ENCODE measurements around the gene MSH5.

MSH5 gene

DNA sequence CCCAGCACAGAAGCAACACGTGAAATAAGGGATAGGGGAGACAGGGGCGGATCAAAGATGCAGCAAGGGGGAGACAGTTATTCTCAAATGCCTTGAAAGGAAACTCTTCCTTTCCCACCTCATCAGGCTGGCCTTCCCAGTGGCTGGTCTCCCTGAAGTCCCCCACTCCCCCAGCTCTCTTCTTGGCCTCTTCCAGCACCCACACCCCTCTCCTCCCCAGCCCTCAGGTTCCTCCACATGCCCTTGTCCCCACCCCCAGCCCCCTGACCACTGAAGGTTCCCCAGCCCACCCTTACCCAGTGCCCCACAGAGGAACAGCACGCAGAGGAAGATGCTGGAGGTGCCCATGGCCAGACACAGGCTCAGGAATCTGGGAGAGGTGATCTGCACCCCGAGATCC, 26.3 kb upstream of the MSH5 start:
- DNase-seq = no peak

DNA sequence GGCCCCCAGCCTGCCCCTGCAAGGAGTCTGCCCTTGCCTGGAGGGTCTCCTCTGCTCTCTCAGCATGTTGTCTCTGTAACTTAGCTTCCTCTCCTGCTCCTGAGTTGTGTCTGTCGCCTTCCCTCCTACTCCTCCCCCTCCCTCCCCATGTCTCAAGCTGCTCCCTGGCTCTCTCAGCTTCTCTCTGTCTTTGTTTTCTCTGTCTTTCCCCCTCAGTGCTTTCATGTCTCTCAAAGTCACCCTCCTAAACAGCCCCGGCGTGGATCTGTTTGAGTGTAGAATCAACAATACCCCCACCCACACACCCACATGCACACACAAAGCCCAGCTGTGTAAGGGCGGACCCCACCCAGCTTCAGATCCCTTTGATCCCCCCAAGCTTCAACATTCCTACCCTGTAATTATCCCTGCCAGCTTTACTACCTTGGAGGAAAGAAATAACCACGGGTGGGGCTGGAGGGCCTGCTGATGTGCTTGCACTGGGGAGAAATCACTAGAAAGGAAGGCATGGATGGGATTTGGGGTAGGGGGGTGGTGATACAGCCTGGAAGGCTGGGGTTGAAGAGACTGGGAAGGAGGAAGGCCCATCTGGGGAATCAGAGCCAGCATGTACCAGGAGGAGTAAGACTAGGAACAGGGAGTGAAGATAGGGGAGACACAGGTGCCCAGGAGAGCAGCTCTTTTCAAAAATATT, 25.7 kb upstream of the MSH5 start:
- peak in 1 of 2 donors; percentile 13 for DNase-seq

DNA sequence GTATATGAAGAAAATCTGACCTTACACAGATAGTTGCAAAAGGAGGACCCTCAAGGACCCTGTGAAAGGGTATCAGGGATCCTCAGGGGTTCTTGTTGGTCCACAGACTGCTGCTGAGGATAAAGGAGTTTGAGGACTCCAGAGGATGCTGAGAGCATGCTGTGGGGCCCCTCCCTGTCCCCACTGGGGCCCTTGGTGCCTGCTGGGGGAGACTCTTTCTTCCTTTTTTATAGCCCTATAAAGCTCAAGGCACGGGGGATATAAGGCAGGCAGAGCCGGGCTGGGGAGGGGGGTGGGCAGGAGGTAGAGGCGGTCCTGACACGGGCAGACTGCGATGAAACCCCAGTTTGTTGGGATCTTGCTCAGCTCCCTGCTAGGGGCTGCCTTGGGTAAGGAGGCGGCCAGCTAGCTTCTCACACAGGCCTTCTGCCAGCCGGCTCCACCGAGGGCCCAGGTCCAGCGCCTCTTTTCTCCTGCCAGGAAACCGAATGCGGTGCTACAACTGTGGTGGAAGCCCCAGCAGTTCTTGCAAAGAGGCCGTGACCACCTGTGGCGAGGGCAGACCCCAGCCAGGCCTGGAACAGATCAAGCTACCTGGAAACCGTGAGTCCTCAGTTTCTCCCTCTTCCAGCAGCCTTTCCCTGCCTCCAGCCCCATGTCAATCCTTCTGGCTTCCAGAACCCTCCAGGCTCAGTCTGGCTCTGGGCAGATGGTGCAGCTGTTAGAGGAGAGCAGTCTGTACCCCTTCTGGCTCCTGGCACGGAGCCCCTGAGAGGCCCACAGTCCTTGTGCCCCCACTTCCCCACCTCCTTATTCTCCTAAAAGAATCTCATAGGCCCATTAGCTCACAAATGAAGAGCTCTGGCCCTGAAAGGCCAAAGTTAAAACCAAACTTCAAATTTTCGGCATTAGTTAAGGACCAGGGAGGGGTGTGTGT, 24.5 kb upstream of the MSH5 start, which contains the start of gene LY6G6D:
TSS of gene LY6G6D (plus strand) at position 327 of the 937 bp plus-strand sequence. CDS start at position 335, 8 bp downstream.
- no peak for DNase-seq

DNA sequence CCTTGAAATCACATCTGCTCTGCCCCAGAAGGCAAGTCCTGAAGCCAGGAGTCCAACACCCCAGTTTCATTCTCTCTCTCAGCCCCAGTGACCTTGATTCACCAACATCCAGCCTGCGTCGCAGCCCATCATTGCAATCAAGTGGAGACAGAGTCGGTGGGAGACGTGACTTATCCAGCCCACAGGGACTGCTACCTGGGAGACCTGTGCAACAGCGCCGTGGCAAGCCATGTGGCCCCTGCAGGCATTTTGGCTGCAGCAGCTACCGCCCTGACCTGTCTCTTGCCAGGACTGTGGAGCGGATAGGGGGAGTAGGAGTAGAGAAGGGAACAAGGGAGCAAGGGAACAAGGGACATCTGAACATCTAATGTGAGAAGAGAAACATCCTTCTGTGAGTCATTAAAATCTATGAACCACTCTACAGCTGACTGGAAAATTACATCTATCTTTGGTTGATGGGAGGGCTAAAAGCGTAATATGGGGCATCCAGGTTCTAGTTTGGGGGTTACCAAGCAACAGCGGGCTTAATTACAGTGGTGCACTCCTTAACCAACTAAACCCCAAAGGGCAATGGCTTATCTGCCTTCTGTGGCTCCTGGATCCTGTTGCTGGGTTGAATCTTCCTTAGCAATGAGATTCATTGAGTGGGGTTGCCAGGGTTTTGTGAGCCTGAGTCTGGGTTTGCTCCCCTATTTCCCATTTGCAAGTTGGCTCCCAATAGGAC, 22.1 kb upstream of the MSH5 start:
- no peak for DNase-seq

DNA sequence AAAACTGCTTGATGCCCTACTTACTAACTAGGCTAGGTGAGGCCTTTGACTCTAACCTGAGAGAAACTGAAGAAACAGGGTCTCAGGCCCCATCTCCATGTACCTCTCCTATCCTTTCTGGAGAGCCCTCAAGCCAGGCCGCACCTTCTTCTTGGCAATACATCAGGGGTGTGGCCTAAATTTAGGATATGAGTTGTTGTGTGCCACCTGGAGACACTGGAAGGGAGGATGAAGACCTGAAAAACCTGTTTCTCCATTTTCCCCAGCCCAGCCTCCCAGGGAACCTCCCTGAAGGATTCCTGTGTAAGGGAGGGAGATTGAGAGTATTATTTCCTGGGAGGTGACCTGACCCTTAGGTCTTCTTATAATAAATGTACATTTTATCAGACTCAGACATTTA, 21.5 kb upstream of the MSH5 start:
- DNase-seq = no peak

DNA sequence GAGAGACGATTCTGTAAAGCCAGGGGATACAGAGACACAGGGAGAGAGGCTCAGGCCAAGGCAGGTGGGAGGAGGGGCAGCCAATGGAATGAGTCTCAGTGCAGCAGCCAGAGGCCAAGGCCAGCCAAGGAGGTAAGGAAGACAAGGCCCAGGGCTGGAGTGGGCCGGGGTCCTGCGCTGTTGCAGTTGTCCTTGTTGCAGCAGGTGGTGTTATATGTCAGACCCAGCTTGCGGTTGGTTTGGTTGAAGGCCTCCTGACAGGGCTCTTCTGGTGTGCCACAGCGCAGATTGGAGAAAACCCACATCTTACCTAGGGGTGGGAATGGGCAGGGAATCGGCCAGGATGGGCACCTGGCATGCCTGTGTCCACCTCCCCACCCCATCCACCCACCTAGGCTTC, 20.8 kb upstream of the MSH5 start:
- no peak for DNase-seq

DNA sequence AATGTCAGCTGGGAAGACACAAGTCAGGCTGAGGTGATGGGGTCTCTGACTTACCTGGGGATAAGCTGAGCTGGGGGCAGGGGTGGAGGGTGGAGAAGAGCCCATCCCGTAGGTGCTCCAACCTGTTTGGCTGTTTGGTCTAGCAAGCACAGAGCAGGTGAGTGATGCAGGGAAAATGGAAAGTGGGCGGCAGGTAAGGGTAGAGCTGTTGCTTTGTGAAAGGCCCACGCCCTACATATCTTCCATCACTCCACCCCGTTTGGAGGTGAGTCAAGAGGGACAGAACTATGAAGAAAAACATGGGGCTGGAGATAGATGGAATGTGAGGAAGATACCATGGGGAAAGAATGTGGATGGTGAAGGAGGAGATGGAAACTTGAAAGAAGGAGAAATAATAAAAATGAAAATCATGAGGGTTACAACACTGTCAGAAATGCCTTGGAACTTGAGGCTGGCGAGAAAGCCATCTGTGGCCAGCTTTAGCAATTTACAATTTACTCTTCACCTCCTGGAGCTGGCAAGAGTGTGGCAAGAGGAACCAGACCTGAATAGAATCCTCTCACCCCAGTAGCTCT, 19.5 kb upstream of the MSH5 start:
- no peak for DNase-seq

DNA sequence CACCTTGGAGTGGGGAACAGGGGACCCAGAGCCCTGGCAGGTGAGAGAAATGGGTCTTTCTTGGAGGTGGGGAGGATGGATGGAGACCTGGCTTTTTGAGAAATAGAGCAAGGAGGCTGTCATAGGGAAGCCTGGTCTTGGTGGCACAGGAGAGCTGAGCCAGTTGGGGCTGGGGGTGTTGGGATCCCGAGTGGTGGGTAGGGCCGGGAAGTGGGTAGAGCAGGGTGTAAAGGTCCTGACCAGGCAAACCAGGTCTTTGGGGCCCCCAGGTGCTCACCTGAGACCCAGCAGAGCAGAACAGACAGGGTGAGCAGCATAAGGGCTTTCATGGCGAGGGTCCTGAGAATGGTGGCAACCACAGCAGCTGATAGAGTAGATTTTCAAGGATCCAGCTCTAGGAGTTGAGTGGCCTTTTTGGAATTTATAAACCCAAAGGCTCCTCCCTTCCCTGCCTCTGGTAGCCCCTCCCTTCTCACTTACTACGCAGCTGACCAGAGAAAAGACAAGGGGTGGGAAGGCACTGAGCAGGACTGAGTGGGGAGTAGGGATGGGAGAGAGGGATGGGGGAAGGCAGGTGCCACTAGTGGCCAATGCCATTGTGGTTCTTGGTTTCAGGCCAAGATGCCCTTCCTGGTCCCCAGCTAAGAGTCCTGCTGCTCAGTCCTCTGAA, 18.3 kb upstream of the MSH5 start, which contains the start of gene LY6G6C:
TSS of gene LY6G6C (minus strand) at position 396 of the 670 bp plus-strand sequence. CDS start at position 329, 67 bp downstream.
- no peak for DNase-seq

DNA sequence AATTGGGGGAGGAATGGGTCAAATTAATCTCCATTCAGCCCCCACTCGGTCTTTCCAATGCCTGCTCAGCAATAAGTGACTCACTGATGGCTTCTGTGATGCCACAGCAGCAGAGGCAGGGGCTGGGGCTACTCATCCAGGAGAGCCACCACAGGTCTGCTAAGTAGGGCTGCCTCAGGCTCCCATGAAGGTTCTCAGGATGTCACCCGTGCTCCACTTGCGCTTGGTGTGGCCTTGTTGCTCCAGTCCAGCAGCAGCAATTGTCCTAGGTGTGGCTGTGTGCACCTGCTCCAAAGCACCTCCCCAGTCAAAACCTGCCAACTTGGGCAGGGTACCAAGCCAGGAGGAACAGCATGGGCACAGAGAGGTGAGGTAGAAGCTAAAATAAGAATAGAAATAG, 17.6 kb upstream of the MSH5 start:
- DNase-seq = no peak

DNA sequence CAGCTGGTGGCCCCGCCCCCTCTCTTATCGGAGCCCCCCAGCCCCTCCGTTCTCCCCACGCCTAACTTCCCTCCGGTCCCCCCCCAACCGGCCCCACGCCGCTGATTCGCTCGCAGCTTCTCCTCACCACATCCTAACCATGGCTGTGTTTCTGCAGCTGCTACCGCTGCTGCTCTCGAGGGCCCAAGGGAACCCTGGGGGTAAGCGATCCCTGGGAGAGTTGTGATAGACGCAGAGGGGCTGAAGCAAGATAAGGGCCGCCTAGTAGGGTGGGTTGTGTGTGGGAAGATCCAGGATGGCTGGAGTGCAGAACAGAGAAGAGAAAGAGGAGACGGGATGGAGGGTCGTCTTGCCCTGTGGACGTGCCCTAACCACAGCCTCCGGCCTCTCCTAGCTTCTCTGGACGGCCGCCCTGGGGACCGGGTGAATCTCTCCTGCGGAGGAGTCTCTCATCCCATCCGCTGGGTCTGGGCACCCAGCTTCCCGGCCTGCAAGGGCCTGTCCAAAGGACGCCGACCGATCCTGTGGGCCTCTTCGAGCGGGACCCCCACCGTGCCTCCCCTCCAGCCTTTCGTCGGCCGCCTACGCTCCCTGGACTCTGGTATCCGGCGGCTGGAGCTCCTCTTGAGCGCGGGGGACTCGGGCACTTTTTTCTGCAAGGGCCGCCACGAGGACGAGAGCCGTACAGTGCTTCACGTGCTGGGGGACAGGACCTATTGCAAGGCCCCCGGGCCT, 16.4 kb upstream of the MSH5 start, which contains the start of gene MPIG6B:
TSS of gene MPIG6B (plus strand) at position 129 of the 735 bp plus-strand sequence. CDS start at position 140, 11 bp downstream.
- DNase-seq = no peak

DNA sequence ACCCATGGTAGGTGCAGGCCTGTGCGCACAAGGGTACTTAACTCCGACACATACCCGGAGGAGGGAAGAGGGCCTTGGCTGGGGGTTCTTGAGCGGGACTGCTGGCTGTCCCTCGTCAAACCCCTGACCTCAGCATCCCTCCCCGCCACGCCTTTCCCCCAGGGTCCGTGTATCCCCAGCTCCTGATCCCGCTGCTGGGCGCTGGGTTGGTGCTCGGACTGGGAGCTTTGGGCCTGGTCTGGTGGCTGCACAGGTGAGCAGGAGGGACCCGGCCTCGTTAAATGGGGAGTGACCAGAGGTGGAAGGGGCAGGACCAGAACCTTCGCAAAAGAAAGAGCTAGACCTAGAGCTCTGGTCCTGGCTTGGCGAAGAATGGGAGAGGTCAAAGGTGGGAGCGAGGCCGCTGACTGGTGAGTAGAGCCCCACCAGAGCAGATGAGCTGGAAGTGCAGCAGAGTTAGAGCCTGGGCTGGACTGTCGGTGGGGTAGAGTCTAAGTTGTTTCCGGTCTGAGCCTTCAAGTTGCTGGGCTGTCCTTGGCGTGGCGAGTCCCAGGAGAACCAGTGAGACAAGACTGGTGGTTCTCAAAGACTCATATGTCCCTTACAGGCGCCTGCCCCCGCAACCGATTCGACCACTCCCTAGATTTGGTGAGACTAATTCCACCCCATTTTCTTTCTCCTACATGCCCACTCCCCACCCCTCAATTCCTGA, 15.7 kb upstream of the MSH5 start:
- DNase-seq = no peak

DNA sequence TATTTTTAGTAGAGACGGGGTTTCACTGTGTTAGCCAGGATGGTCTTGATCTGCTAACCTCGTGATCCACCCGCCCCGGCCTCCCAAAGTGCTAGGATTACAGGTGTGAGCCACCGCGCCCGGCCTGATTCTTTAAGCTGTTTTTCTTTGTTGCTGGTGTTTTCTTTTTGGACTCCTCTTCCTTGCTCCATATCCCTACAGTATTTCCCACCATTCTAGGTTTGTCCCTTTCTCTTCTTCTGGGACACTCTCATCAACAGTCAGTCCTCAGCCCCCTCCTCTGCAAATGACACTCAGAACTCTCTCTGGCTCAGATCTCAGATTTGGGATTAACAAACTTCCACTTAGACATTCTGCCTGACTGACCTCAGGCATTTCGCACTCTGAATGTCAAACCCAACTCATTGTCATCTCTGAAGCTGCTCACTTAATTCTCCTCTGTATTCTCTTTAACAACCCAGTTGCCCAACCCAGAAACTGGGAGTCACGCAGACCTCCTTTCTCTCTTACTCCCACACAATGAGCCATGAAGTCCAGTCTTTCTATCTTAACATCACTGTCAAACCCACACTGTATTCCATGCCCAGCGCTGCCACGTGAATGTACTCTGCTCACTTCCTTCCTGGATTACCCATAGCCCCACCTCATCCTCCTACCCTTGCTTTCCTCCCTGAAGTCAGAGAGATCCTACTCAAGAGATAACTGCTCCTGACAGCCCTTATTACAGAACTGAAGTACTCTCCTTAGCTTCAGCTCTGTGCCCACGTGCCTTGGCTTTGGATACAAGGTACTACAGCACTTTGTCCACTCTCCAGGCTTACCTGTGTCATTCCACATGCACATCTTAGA, 14.1 kb upstream of the MSH5 start:
- peak; percentile 91 to 95 for DNase-seq

DNA sequence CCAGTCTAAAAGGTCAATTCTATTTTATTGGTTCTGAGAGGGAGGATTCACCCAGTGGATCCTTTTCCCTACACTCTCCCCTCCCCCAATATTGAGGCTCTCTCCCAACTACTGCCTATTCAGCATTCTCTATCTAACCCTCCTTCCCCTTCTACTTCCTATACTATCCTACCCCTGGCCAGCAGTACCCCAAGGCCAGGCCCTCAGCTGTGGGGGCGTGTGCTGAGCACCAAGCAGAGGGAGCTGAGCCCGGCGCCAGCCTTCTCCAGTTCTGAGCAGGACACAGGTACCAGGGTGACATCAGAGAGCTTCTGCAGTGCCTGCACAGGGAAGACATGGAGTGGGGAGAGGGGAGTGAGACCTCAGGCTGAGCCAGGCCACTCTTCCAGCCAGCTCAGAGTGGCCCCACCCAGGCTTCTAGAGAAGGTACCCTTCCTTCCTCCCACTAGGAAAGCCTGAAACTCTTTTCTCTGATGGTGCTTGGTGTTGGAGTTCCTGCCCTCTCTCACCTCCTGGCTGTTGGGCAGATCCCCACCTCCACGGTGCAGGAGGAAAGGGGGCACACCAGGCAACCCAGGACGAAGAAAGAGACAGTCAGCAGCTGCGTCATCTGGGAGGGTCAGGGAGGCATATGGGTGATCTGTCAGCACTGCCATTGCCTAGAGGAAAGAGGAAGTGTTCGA, 12.6 kb upstream of the MSH5 start:
- peak; percentile 77 to 88 for DNase-seq

DNA sequence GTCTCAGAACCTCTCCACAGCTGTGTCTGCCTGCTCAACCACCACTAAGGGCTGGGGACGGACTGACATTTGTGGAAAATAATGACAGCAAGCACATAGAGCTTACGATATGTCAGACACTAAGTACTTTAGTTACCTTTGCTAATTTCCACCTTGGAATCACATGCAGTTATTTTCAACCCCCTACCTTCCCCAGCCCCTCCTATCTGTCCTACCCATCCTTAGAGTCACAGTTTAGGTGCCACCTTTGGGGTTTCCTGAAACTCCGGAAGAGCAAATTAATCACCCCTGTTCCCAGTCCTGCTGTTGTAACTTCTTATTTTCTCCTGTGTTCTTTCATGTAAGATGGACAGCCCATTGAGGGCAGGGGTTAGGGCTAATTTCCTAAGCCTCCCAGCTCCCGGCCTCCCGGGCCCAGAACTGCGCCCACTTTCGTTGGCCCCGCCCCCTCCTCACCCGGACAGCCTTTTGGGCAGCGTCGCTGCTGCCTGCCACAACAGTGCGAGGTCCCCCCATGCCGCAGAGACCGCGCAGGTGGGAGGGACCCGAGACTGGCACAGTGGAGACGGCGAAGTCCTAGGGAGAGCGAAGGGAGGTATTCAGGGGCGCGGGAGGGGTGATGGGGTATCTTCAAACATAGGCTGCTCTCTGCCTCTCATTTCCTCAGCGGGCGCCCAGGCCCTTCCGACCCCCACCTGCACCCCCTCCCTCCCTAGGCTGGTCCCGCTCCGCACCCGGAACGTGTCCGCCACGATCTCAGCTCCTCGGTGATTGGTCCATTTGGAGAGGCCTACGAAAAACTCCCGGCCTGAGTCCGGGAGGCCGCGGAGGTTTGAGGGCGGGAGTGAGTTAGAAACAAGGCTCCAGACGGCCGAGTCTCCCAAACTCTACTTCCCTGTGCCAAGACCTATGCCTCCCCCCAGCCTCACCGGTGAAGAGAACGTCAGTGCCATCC, 11.8 kb upstream of the MSH5 start:
- no peak for DNase-seq

DNA sequence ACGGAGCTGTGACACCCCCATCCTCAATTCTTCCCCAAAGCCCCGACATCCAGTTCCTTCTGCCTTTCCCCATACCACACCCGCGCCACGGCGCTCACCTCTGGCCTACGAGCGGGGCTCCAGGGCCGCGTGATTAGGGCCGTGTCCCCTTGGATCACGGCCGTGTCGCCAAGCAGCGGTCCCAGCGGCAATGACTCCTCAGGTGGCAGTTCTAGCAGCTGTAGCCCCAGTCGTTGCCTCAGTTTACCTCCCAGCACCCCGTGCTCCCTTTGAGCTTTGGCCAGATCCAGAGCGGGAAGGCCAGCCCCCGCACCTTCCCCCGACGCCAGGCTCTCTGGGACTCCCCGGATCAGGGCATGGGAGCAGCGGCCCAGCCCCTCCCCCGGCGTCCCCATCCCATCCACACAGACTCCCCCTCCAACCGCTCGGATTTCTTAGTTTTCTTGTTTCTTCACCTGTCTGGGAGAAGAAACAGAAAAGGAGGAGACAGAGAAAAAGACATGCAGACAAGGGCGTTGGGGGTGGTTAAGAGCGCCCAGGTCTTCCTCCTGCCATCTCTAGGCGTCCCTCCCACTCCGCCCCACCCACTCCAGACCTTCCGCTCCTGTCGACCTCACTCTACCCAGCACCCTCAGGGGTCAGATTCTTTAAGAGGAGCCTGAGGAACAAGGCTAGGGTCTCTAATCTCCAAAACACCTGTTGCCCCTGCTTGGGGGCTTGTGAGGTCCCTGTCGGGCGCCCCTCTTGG, 10.9 kb upstream of the MSH5 start, which contains the start of gene DDAH2:
TSS of gene DDAH2 (minus strand) at position 533 of the 748 bp plus-strand sequence. CDS start at position 395, 138 bp downstream.
- no peak for DNase-seq

DNA sequence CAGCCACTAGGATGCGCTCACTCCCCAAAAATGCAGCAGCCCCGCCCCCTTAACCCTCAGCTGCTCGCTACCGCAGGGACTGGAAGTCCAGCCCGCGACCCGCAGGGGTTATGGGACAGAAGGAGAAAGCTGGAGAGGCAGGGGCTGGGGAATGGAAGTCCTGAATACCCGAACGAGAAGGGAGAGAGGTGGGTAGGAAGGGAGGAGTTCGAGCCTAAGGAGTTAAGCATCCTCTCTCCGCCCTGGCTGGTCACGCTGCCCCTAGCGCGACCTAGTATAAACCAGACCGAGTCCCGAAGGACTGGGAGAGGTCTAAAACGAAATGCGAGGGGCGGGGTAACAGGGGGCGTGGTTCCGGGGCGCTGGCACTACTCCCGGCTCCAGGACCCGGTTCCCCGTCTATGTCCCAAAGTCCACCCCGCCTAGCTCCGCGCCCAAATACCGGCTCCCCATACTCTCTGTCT, 10.3 kb upstream of the MSH5 start:
- peak; percentile 87 to 89 for DNase-seq

Measured in inflammatory macrophage (primary cell).